HG03571 (cell line): ENCODE data around the gene EPHA2.
"Not testable (repeated sequence)": the region's sequence is repeated elsewhere in the genome, so short reads cannot be mapped to it uniquely, and the experiment has no call there.

Experiments
- ATAC-seq: cut with Tn5 transposase; IDR thresholded peaks from one replicate; pipeline ENCODE4 v1.9.1; 2021; ENCODE audit not compliant: unreplicated experiment

Gene EPHA2

GRCh38 chr1:16122350-16122881, 33.5 kb downstream of the EPHA2 start:
- no peak for ATAC-seq

- no peak for ATAC-seq
Measured at GRCh38 chr1:16120940-16121410, 34.9 kb downstream of the EPHA2 start.

GRCh38 chr1:16120407-16120806, 35.5 kb downstream of the EPHA2 start:
- no peak for ATAC-seq

- no peak for ATAC-seq
Measured at GRCh38 chr1:16119926-16120325, 35.9 kb downstream of the EPHA2 start.

GRCh38 chr1:16119504-16119903, 36.4 kb downstream of the EPHA2 start:
- ATAC-seq: no peak

- no peak for ATAC-seq
Measured at GRCh38 chr1:16118706-16119105, 37.2 kb downstream of the EPHA2 start.

- no peak for ATAC-seq
Measured at GRCh38 chr1:16117936-16118335, 37.9 kb downstream of the EPHA2 start.

GRCh38 chr1:16117369-16117768, 38.5 kb downstream of the EPHA2 start:
- no peak for ATAC-seq

- no peak for ATAC-seq
Measured at GRCh38 chr1:16116625-16117024, 39.2 kb downstream of the EPHA2 start.

- ATAC-seq: no peak
Measured at GRCh38 chr1:16116002-16116401, 39.9 kb downstream of the EPHA2 start.

- no peak for ATAC-seq
Measured at GRCh38 chr1:16115468-16115983, 40.3 kb downstream of the EPHA2 start.

- ATAC-seq: no peak
Measured at GRCh38 chr1:16114527-16115467, 41.1 kb downstream of the EPHA2 start.

- ATAC-seq: no peak
Measured at GRCh38 chr1:16112596-16113555, 43.0 kb downstream of the EPHA2 start.

- no peak for ATAC-seq
Measured at GRCh38 chr1:16111771-16112595, 43.9 kb downstream of the EPHA2 start.

GRCh38 chr1:16110884-16111283, 45.0 kb downstream of the EPHA2 start:
- ATAC-seq: no peak

GRCh38 chr1:16110456-16110855, 45.4 kb downstream of the EPHA2 start:
- no peak for ATAC-seq

- ATAC-seq: no peak
Measured at GRCh38 chr1:16109571-16109970, 46.3 kb downstream of the EPHA2 start.

- not testable (repeated sequence) for ATAC-seq
Measured at GRCh38 chr1:16107039-16107438, 48.8 kb downstream of the EPHA2 start.

- ATAC-seq: no peak
Measured at GRCh38 chr1:16101623-16102022, 54.2 kb downstream of the EPHA2 start.

- ATAC-seq: no peak
Measured at GRCh38 chr1:16099412-16099811, 56.5 kb downstream of the EPHA2 start.
